Panc1 (cell line): ENCODE results near the gene GPR157. TPM values are rescaled to one million over a fixed set of nuclear protein-coding genes. Genes with fewer than 3 reads are reported as not detected.

ENCODE experiments used
- ATAC-seq: fragments of 200-7000 bp; cut with Tn5 transposase; 2 replicates; pipeline ENCODE4 v1.9.1; 2020; ENCODE audit warnings: mild to moderate bottlenecking, moderate library complexity
- BruUV-seq: library from RNA; stranded (reverse); fragments of 400-500 nt; replicated peaks from 2 replicates; lab custom pipeline; 2021; lab: Mats Ljungman, UMichigan
- CTCF ChIA-PET: fragments of 300-600 bp; sonication (Branson Sonifier 250); formaldehyde crosslinking; loops from one replicate; lab custom pipeline; 2022; ENCODE audit warnings: antibody characterized with exemption; lab: Charles Lee
- POLR2A ChIA-PET: fragments of 300-600 bp; sonication (Branson Sonifier 250); formaldehyde crosslinking; loops from one replicate; lab custom pipeline; 2022; ENCODE audit warnings: antibody characterized with exemption; lab: Charles Lee
- DNase-seq: peaks from one replicate; pipeline ENCODE4 v3.0.0-alpha.2; 2010; ENCODE audit warnings: low read depth, low spot score
- H3K27ac ChIP-seq: 2 replicates; pipeline ENCODE4 v1.5.1; 2011; ENCODE audit warnings: mild to moderate bottlenecking, low read length, inconsistent platforms
- H3K27me3 ChIP-seq: fragments of 200-500 bp; sonication (Bioruptor generic); 2 replicates; pipeline ENCODE4 v1.6.0; 2014; ENCODE audit warnings: low read length, inconsistent platforms; ENCODE audit not compliant: control insufficient read depth, insufficient read depth
- H3K36me3 ChIP-seq: fragments of 200-500 bp; sonication (Bioruptor generic); 2 replicates; pipeline ENCODE4 v1.5.1; 2014; ENCODE audit warnings: inconsistent platforms, mild to moderate bottlenecking, low read length, moderate library complexity; ENCODE audit not compliant: control insufficient read depth, insufficient read depth
- H3K4me1 ChIP-seq: 2 replicates; pipeline ENCODE4 v1.5.1; 2011; ENCODE audit warnings: inconsistent platforms, mild to moderate bottlenecking, low read length, moderate library complexity; ENCODE audit not compliant: control insufficient read depth, insufficient read depth
- H3K4me3 ChIP-seq, 2 experiments: 2 replicates each; pipeline ENCODE4 v1.5.1; 2011 to 2012; ENCODE audit warnings: low read depth in 2 of 2, low read length in 2 of 2, mild to moderate bottlenecking in 2 of 2, inconsistent platforms in 1 of 2, moderate library complexity in 1 of 2
- H3K9me3 ChIP-seq: fragments of 200-500 bp; sonication (Bioruptor generic); 2 replicates; pipeline ENCODE4 v1.5.1; 2014; ENCODE audit warnings: low read depth, mild to moderate bottlenecking, inconsistent platforms, low read length, moderate library complexity; ENCODE audit not compliant: control insufficient read depth, insufficient read depth
- POLR2AphosphoS5 ChIP-seq: IDR thresholded peaks from 2 replicates; pipeline ENCODE4 v1.6.1; 2012; ENCODE audit warnings: mild to moderate bottlenecking, low read depth, low read length, moderate library complexity
- SIN3A ChIP-seq: IDR thresholded peaks from 2 replicates; pipeline ENCODE4 v1.6.1; 2012; ENCODE audit warnings: low read depth, mild to moderate bottlenecking, low read length, moderate library complexity, borderline replicate concordance; ENCODE audit not compliant: insufficient read depth
- TCF7L2 ChIP-seq: IDR thresholded peaks from 2 replicates; pipeline ENCODE4 v1.6.1; 2011; ENCODE audit warnings: mild to moderate bottlenecking, low read depth, low read length, inconsistent platforms
- in situ Hi-C: cut with HindIII; loops from 2 replicates; pipeline ENCODE4 v1.10.0; 2016; ENCODE audit warnings: low sequenced_read_pairs, low pct_unique_long_range_greater_than_20kb
- intact Hi-C: fragments of 100-400 bp; cut with micrococcal nuclease; formaldehyde crosslinking; loops from one replicate; pipeline ENCODE4 v1.10.0; 2022; ENCODE audit not compliant: unreplicated experiment
- total RNA-seq: library from RNA; stranded (reverse); gene quantifications from one replicate; pipeline ENCODE4 v1.2.1, GENCODE V29; 2021; ENCODE audit not compliant: unreplicated experiment
- TF ChIP-seq, protein P1 (sequence below), 2 experiments: IDR thresholded peaks; 2 replicates each; pipeline ENCODE4 v1.6.1; 2011 to 2012; ENCODE audit warnings: low read depth in 2 of 2, control low read depth in 1 of 2, low read length in 1 of 2, mild to moderate bottlenecking in 1 of 2, moderate library complexity in 1 of 2; ENCODE audit not compliant: insufficient read depth in 1 of 2
- TF ChIP-seq, protein P2 (sequence below): fragments of 450-650 bp; IDR thresholded peaks from 2 replicates; pipeline ENCODE4 v1.5.1; 2017; ENCODE audit warnings: mild to moderate bottlenecking

The GPR157 gene
- total RNA-seq, 1 experiment from 2014 or later = 19.8 TPM

DNA sequence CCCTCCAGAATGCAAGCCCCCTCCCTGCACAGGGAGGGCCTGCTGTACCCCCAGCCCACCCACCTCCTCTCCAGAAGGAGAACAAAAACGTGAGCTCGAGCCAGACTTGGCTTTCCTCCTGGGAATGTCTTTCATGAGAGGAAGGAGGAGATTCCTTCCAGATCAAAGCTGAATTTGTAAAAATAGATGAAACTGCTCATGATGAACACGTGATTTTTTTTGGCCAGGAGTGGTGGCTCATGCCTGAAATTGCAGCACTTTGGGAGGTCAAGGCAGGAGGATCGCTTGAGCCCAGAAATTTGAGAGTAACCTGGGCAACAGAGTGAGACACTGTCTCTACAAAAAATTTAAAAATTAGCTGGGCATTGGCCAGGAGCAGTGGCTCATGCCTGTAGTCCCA lies 21.8 kb downstream of the GPR157 start:
- ChIA-PET CTCF (interaction anchor here (0.5 kb wide), 1 partner anchor 95 kb away, joined by 4 read pairs; no protein-coding TSS in a partner anchor), POLR2A (interaction anchor here (0.5 kb wide), 2 partner anchors 63 to 887 kb away, joined by 6 to 10 read pairs; no protein-coding TSS in a partner anchor)
- DNase-seq = no peak
- TF ChIP-seq TCF7L2 (no peak), SIN3A (no peak), POLR2AphosphoS5 (no peak)
- TF ChIP-seq, protein P1, sequence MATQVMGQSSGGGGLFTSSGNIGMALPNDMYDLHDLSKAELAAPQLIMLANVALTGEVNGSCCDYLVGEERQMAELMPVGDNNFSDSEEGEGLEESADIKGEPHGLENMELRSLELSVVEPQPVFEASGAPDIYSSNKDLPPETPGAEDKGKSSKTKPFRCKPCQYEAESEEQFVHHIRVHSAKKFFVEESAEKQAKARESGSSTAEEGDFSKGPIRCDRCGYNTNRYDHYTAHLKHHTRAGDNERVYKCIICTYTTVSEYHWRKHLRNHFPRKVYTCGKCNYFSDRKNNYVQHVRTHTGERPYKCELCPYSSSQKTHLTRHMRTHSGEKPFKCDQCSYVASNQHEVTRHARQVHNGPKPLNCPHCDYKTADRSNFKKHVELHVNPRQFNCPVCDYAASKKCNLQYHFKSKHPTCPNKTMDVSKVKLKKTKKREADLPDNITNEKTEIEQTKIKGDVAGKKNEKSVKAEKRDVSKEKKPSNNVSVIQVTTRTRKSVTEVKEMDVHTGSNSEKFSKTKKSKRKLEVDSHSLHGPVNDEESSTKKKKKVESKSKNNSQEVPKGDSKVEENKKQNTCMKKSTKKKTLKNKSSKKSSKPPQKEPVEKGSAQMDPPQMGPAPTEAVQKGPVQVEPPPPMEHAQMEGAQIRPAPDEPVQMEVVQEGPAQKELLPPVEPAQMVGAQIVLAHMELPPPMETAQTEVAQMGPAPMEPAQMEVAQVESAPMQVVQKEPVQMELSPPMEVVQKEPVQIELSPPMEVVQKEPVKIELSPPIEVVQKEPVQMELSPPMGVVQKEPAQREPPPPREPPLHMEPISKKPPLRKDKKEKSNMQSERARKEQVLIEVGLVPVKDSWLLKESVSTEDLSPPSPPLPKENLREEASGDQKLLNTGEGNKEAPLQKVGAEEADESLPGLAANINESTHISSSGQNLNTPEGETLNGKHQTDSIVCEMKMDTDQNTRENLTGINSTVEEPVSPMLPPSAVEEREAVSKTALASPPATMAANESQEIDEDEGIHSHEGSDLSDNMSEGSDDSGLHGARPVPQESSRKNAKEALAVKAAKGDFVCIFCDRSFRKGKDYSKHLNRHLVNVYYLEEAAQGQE (IDR thresholded peaks at IDR 0.05; ENCODE audit: insufficient read depth in 1 of 2, low read depth in 2 of 2, low read length in 1 of 2) = no peak
- TF ChIP-seq, protein P2, sequence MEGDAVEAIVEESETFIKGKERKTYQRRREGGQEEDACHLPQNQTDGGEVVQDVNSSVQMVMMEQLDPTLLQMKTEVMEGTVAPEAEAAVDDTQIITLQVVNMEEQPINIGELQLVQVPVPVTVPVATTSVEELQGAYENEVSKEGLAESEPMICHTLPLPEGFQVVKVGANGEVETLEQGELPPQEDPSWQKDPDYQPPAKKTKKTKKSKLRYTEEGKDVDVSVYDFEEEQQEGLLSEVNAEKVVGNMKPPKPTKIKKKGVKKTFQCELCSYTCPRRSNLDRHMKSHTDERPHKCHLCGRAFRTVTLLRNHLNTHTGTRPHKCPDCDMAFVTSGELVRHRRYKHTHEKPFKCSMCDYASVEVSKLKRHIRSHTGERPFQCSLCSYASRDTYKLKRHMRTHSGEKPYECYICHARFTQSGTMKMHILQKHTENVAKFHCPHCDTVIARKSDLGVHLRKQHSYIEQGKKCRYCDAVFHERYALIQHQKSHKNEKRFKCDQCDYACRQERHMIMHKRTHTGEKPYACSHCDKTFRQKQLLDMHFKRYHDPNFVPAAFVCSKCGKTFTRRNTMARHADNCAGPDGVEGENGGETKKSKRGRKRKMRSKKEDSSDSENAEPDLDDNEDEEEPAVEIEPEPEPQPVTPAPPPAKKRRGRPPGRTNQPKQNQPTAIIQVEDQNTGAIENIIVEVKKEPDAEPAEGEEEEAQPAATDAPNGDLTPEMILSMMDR = no peak
- H3K27ac ChIP-seq = no peak overlapping the region
- BruUV-seq = no TSS peak
- no peaks in the 10 kb centered on the region for H3K27me3 ChIP-seq
- H3K36me3 ChIP-seq = no peaks in the 10 kb centered on the region
- no peak for ATAC-seq
- H3K4me3 ChIP-seq = no peak overlapping the region
- no peaks in the 10 kb centered on the region for H3K4me1 ChIP-seq
- in situ Hi-C loops (no loop called here), intact Hi-C loops (no loop called here)
- no peaks in the 10 kb centered on the region for H3K9me3 ChIP-seq

DNA sequence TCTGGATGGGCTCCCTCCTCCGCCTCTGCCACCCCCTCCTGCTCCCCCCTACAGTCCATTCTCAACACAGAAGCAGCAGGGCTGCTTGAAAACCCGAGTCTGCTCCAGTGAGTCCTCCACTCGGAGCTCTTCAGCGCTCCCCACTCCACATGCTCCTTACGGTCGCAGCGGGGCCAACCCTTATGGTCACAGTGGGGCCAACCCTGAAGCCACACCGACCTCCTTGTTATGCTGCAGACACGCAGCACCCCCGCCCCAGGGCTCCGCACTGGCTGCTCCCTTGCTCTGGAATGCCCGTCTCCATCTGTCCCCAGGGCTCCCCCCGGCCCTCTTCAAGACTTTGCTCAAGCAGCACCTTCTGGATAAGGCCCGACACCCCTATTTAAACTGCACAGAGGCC lies 22.6 kb downstream of the GPR157 start:
- no peak overlapping the region for H3K4me3 ChIP-seq
- in situ Hi-C loops = no loop called here
- no peak overlapping the region for H3K27ac ChIP-seq
- no peaks in the 10 kb centered on the region for H3K27me3 ChIP-seq
- ATAC-seq = no peak
- DNase-seq = no peak
- H3K4me1 ChIP-seq = no peaks in the 10 kb centered on the region
- ChIA-PET POLR2A (interaction anchor here (0.6 kb wide), 1 partner anchor 73 kb away, joined by 12 read pairs; no protein-coding TSS in a partner anchor), CTCF (no interaction called here)
- no peaks in the 10 kb centered on the region for H3K9me3 ChIP-seq
- intact Hi-C loops = no loop called here
- BruUV-seq = no TSS peak
- TF ChIP-seq, protein P2 = no peak
- TF ChIP-seq TCF7L2 (no peak), POLR2AphosphoS5 (no peak), SIN3A (no peak)
- TF ChIP-seq, protein P1 (IDR thresholded peaks at IDR 0.05; ENCODE audit: insufficient read depth in 1 of 2, low read depth in 2 of 2, low read length in 1 of 2) = no peak
- H3K36me3 ChIP-seq = no peaks in the 10 kb centered on the region
